HUES64 (cell line): Measurements from ENCODE around the gene CEP95.

Experiments used
- H3K27ac ChIP-seq: 2 replicates; pipeline ENCODE4 v1.7.0; 2013; ENCODE audit warnings: low read depth, low read length, inconsistent platforms
- H3K27me3 ChIP-seq: 2 replicates; pipeline ENCODE4 v1.6.1; 2013; ENCODE audit warnings: mild to moderate bottlenecking, low read length; ENCODE audit not compliant: insufficient read depth
- H3K36me3 ChIP-seq: 2 replicates; pipeline ENCODE4 v1.6.1; 2013; ENCODE audit warnings: mild to moderate bottlenecking, low read length; ENCODE audit not compliant: insufficient read depth
- H3K4me1 ChIP-seq: 2 replicates; pipeline ENCODE4 v1.6.1; 2013; ENCODE audit warnings: mild to moderate bottlenecking, low read length, moderate library complexity; ENCODE audit not compliant: insufficient read depth
- H3K4me3 ChIP-seq: 2 replicates; pipeline ENCODE4 v1.5.1; 2013; ENCODE audit warnings: mild to moderate bottlenecking, low read length, moderate library complexity
- H3K9ac ChIP-seq: 2 replicates; pipeline ENCODE4 v1.6.1; 2013; ENCODE audit warnings: mild to moderate bottlenecking, low read depth, low read length
- H3K9me3 ChIP-seq: 2 replicates; pipeline ENCODE4 v1.6.1; 2013; ENCODE audit warnings: low read depth, low read length; ENCODE audit not compliant: insufficient read depth
- WGBS: fragments of 150-250, 120-280 bp; methylation state at CpG from one replicate; pipeline ENCODE4 v1.1.7; 2013; ENCODE audit warnings: missing lambda C conversion rate; 5-methylcytosine and 5-hydroxymethylcytosine counted together

The CEP95 gene

GRCh38 chr17:64496786-64497564, 9.8 kb upstream of the CEP95 start, which contains the start of gene POLG2:
TSS of gene POLG2 (minus strand) at chr17:64497054. CDS start at chr17:64496968, 86 bp downstream.
- peak within 1 kb of the TSS; percentile 86 for H3K9ac ChIP-seq
- peak within 1 kb of the TSS; percentile 86 for H3K4me3 ChIP-seq
- under 1% methylated on average over 50 of the region's 50 CpGs for WGBS
- H3K27ac ChIP-seq, result peak within 1 kb of the TSS; percentile 95
- H3K27me3 ChIP-seq, result no peaks in the 10 kb centered on the region
- H3K9me3 ChIP-seq, result peaks cover 2% of the 10 kb centered on the region; the same call in 1 of the 2 replicates
- peaks cover 16% of the 10 kb centered on the region; the same call in 1 of the 2 replicates for H3K4me1 ChIP-seq
- H3K36me3 ChIP-seq, result peaks cover 68% of the 10 kb centered on the region

DNA sequence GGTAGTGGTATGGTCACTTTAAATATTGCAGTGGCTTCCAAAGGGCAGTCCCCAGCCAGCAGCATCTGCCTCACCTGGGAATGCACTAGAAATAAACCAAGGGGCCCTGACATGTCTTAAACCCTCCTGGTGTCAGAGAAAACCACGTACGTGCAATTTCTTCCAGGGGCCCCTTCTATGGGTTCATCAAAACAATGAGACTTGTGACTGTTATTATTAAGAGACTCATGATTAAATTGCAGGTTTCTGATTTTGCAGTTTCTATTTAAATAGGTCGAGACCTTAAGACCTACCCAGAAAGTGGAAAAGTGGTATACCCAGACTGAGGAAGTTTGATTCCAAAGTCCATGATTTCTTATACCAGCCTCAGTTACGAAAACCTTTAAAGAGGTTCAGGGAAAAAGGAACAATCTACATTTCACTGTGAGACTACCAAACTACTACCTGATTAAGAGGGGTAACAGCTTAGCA, 9.2 kb upstream of the CEP95 start:
- H3K9me3 ChIP-seq, result no peaks in the 10 kb centered on the region
- peaks cover 16% of the 10 kb centered on the region; the same call in 1 of the 2 replicates for H3K4me1 ChIP-seq
- peak overlapping the region; percentile 95 for H3K27ac ChIP-seq
- H3K27me3 ChIP-seq, result no peaks in the 10 kb centered on the region
- WGBS, result 40% methylated on average over 3 of the region's 4 CpGs
- peak overlapping the region; percentile 86 for H3K4me3 ChIP-seq
- peaks cover 68% of the 10 kb centered on the region for H3K36me3 ChIP-seq
- H3K9ac ChIP-seq, result peak overlapping the region; percentile 86

GRCh38 chr17:64498308-64499203, 8.2 kb upstream of the CEP95 start:
- Histone ChIP-seq H3K9me3 (no peaks in the 10 kb centered on the region), H3K4me3 (peak overlapping the region; percentile 86), H3K36me3 (peaks cover 70% of the 10 kb centered on the region), H3K27me3 (no peaks in the 10 kb centered on the region), H3K9ac (no peak overlapping the region), H3K4me1 (peaks cover 16% of the 10 kb centered on the region; the same call in 1 of the 2 replicates), H3K27ac (peak overlapping the region; percentile 95; the same call in 1 of the 2 replicates)
- WGBS, result 90% methylated on average over 7 of the region's 7 CpGs

DNA sequence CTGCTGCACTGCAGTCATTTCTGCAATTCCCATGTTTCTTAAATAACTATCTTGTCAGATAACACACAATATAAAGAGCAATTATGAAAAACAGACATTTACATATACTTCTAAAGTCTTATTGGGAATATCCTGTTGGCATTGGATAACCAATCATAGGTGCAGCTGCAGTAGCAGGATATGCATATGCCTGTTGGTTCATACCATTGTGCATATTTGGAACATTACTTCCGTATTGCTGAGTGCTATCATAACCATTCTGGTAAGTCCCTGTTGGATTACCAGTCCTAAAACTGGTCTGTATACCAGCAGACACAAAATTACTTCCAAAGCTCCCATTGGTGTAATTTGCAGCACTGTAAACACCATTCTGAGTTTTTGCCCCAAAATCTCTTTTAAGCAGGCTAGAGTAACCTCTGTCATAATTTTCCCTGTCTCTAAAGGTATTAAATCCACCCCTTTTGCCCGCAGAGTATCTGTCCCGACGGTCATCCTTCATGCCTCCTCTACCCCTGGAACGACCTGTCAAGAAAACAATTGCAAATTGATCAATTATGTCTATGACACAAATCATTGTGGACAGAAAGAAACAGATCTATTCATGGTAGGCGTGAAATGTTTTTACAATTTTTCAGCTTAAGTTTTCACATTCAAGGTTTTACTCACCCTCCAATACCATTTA, 6.8 kb upstream of the CEP95 start:
- Histone ChIP-seq H3K4me3 (no peak overlapping the region), H3K9ac (no peak overlapping the region), H3K9me3 (no peaks in the 10 kb centered on the region), H3K27ac (no peak overlapping the region; the same call in 1 of the 2 replicates), H3K36me3 (peaks cover 74% of the 10 kb centered on the region), H3K27me3 (no peaks in the 10 kb centered on the region), H3K4me1 (peaks cover 24% of the 10 kb centered on the region; the same call in 1 of the 2 replicates)
- WGBS, result 94% methylated on average over 6 of the region's 6 CpGs

DNA sequence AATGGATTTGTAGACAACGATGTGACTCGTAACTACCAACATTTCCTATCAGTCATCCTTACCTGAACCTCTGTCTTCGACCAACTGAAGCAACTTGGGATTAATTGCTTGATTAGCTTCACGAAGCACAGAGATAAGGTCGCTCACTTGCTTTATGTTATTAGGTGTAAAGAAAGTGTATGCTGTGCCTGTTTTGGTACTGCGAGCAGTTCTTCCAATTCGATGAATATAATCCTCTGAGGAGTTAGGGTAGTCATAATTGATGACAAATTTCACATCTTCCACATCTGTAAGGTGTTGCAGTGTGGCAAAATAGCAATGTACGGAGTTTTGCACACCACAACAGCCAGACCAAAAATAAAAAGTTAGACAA, 6.3 kb upstream of the CEP95 start:
- Histone ChIP-seq H3K27me3 (no peaks in the 10 kb centered on the region), H3K27ac (no peak overlapping the region), H3K9me3 (no peaks in the 10 kb centered on the region), H3K4me1 (peaks cover 24% of the 10 kb centered on the region; the same call in 1 of the 2 replicates), H3K4me3 (no peak overlapping the region), H3K9ac (no peak overlapping the region), H3K36me3 (peaks cover 77% of the 10 kb centered on the region)
- 97% methylated on average over 8 of the region's 8 CpGs for WGBS

GRCh38 chr17:64500862-64501765, 5.7 kb upstream of the CEP95 start:
- Histone ChIP-seq H3K27me3 (no peaks in the 10 kb centered on the region), H3K4me3 (no peak overlapping the region), H3K9ac (no peak overlapping the region), H3K27ac (peak overlapping the region; percentile 26; the same call in 1 of the 2 replicates), H3K9me3 (no peaks in the 10 kb centered on the region), H3K36me3 (peaks cover 77% of the 10 kb centered on the region), H3K4me1 (peaks cover 24% of the 10 kb centered on the region; the same call in 1 of the 2 replicates)
- WGBS, result 96% methylated on average over 10 of the region's 11 CpGs

- Histone ChIP-seq H3K36me3 (peaks cover 77% of the 10 kb centered on the region), H3K9me3 (no peaks in the 10 kb centered on the region), H3K4me3 (no peak overlapping the region), H3K9ac (no peak overlapping the region), H3K4me1 (peaks cover 24% of the 10 kb centered on the region; the same call in 1 of the 2 replicates), H3K27me3 (no peaks in the 10 kb centered on the region), H3K27ac (peak overlapping the region; percentile 15; the same call in 1 of the 2 replicates)
- WGBS, result 97% methylated on average over 3 of the region's 3 CpGs
These were observed 4.8 kb upstream of the CEP95 start for GRCh38 chr17:64502021-64502420.

GRCh38 chr17:64502809-64503208, 4.0 kb upstream of the CEP95 start:
- no peak overlapping the region for H3K27ac ChIP-seq
- peaks cover 74% of the 10 kb centered on the region for H3K36me3 ChIP-seq
- peaks cover 22% of the 10 kb centered on the region; the same call in 1 of the 2 replicates for H3K4me1 ChIP-seq
- no peaks in the 10 kb centered on the region for H3K27me3 ChIP-seq
- H3K9ac ChIP-seq, result no peak overlapping the region
- WGBS, result 60% methylated on average over 1 of the region's 2 CpGs
- no peak overlapping the region for H3K4me3 ChIP-seq
- H3K9me3 ChIP-seq, result no peaks in the 10 kb centered on the region

DNA sequence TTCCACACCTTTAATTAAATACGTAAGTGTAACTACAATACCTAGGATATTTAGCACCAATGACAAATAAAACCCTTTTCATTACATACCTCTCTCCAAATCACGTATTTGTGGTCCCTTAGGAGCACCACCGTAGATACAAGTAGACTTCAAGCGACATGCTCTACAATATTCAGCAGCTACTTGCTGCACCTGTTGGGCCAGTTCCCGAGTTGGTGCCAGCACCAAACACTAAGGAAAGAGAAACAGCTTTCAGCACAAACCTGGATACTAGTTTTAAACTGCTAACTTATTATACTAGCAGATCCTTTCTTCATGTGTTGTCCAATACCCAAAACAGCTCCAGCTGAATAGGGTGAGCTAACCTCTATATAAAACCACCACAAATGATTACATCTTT, 3.4 kb upstream of the CEP95 start:
- H3K27me3 ChIP-seq, result no peaks in the 10 kb centered on the region
- WGBS, result 97% methylated on average over 5 of the region's 5 CpGs
- H3K36me3 ChIP-seq, result peaks cover 73% of the 10 kb centered on the region
- H3K4me1 ChIP-seq, result peaks cover 24% of the 10 kb centered on the region; the same call in 1 of the 2 replicates
- H3K9me3 ChIP-seq, result no peaks in the 10 kb centered on the region
- no peak overlapping the region for H3K27ac ChIP-seq
- H3K4me3 ChIP-seq, result peak overlapping the region; percentile 95; the same call in 1 of the 2 replicates
- no peak overlapping the region for H3K9ac ChIP-seq
